GM12891 (cell line): ENCODE results near the gene PPIE.

Source experiments
- PAX5 ChIP-seq: IDR thresholded peaks from 2 replicates; pipeline ENCODE4 v1.6.1; 2011; ENCODE audit warnings: low read length, moderate library complexity, mild to moderate bottlenecking; ENCODE audit not compliant: insufficient read depth, severe bottlenecking
- POLR2A ChIP-seq: IDR thresholded peaks from 2 replicates; pipeline ENCODE4 v1.6.1; 2011; ENCODE audit warnings: low read depth, low read length, control low read depth
- POLR2AphosphoS5 ChIP-seq: IDR thresholded peaks from 2 replicates; pipeline ENCODE4 v1.6.1; 2011; ENCODE audit warnings: low read depth, low read length, control low read depth
- SPI1 ChIP-seq: IDR thresholded peaks from 2 replicates; pipeline ENCODE4 v1.6.1; 2011; ENCODE audit warnings: low read depth, low read length, control low read depth
- TAF1 ChIP-seq: IDR thresholded peaks from 2 replicates; pipeline ENCODE4 v1.6.1; 2011; ENCODE audit warnings: low read depth, low read length, control low read depth

DNA sequence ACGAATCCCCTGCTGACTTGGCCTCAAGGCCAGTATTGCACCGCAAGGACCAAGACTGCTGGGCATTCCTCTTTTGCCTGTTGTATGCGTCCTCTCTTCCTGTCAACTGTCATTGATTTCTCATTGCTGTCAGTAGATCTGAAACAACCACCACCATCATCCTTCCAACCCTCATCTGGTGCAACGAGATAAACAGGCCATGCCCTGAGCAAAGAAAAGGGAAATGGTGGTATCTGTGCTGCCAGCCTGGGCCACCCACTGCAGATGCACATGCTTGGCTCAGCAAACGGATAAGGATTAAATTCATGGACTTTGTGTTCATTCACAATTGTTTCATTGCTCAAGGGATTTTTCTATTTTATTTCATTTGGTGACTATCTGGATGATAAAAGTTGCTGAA is 18.8 kb downstream of the PPIE start:
- TF ChIP-seq POLR2AphosphoS5, result no peak
- TF ChIP-seq POLR2A, result no peak
- no peak for TF ChIP-seq PAX5
- no peak for TF ChIP-seq TAF1
- no peak for TF ChIP-seq SPI1
